ENCODE results near the gene MAP4K1.
A peak's percentile ranks its signal among the peaks of the same experiment; 100 is the strongest.

The MAP4K1 gene

GRCh38 chr19:38653028-38653571, 35.3 kb upstream of the MAP4K1 start:
- Histone ChIP-seq H3K4me3 (IDR thresholded peaks at IDR 0.05; ENCODE audit: insufficient read depth, low read depth, low read length) (no peak overlapping the region), H3K9ac (no peak overlapping the region), H4K20me1 (ENCODE audit: insufficient read depth) (0 out of 2 replicates have a peak, but pooled peaks cover 13% of the 10 kb centered on the region), H3K27me3 (ENCODE audit: insufficient read depth, low read depth) (no peaks in the 10 kb centered on the region), H3K4me2 (no peak overlapping the region), H3K79me2 (ENCODE audit: insufficient read depth, low read depth) (peaks cover 97% of the 10 kb centered on the region), H3K27ac (no peak overlapping the region), H3K36me3 (ENCODE audit: insufficient read depth) (no peaks in the 10 kb centered on the region; the same call in 1 of the 2 replicates), H3K4me1 (ENCODE audit: low read depth, poor library complexity, severe bottlenecking) (peaks cover 69% of the 10 kb centered on the region), H2AFZ (ENCODE audit: low read depth) (no peak overlapping the region)
- no peak for TF ChIP-seq CTCF (conservative IDR thresholded peaks at IDR 0.05; ENCODE audit: low read depth, low read length)

- Histone ChIP-seq H3K79me2 (ENCODE audit: insufficient read depth, low read depth) (peaks cover 82% of the 10 kb centered on the region), H3K27ac (no peak overlapping the region), H3K27me3 (ENCODE audit: insufficient read depth, low read depth) (no peaks in the 10 kb centered on the region), H3K4me2 (no peak overlapping the region), H3K4me1 (ENCODE audit: low read depth, poor library complexity, severe bottlenecking) (peaks cover 64% of the 10 kb centered on the region), H3K4me3 (IDR thresholded peaks at IDR 0.05; ENCODE audit: insufficient read depth, low read depth, low read length) (no peak overlapping the region), H2AFZ (ENCODE audit: low read depth) (no peak overlapping the region), H3K36me3 (ENCODE audit: insufficient read depth) (no peaks in the 10 kb centered on the region; the same call in 1 of the 2 replicates), H3K9ac (no peak overlapping the region), H4K20me1 (ENCODE audit: insufficient read depth) (0 out of 2 replicates have a peak, but pooled peaks cover 13% of the 10 kb centered on the region)
- no peak for TF ChIP-seq CTCF (conservative IDR thresholded peaks at IDR 0.05; ENCODE audit: low read depth, low read length)
Measured at GRCh38 chr19:38650911-38651584, 33.3 kb upstream of the MAP4K1 start.

- H4K20me1 ChIP-seq (ENCODE audit: insufficient read depth), result 0 out of 2 replicates have a peak, but pooled peaks cover 6% of the 10 kb centered on the region
Measured at GRCh38 chr19:38650172-38650775, 32.5 kb upstream of the MAP4K1 start.

More at GRCh38 chr19:38650172-38650775, 32.5 kb upstream of the MAP4K1 start:
- no peak for TF ChIP-seq CTCF (conservative IDR thresholded peaks at IDR 0.05; ENCODE audit: low read depth, low read length)
- H3K9ac ChIP-seq, result no peak overlapping the region
- H3K36me3 ChIP-seq (ENCODE audit: insufficient read depth), result no peaks in the 10 kb centered on the region; the same call in 1 of the 2 replicates
- no peak overlapping the region; the same call in 1 of the 2 replicates for H3K27ac ChIP-seq
- H3K79me2 ChIP-seq (ENCODE audit: insufficient read depth, low read depth), result peaks cover 74% of the 10 kb centered on the region
- H3K27me3 ChIP-seq (ENCODE audit: insufficient read depth, low read depth), result no peaks in the 10 kb centered on the region
- no peak overlapping the region for H2AFZ ChIP-seq (ENCODE audit: low read depth)
- H3K4me1 ChIP-seq (ENCODE audit: low read depth, poor library complexity, severe bottlenecking), result peaks cover 56% of the 10 kb centered on the region
- peak overlapping the region; percentile 95; the same call in 1 of the 2 replicates for H3K4me2 ChIP-seq
- no peak overlapping the region for H3K4me3 ChIP-seq (IDR thresholded peaks at IDR 0.05; ENCODE audit: insufficient read depth, low read depth, low read length)
